HFFc6 (cell line): ENCODE results near the gene TRDN. TPM values are rescaled to one million over a fixed set of nuclear protein-coding genes. Genes with fewer than 3 reads are reported as not detected.

Source experiments
- DNase-seq: peaks from one replicate; pipeline ENCODE4 v3.0.0-alpha.2; 2018
- H3K27ac Mint-ChIP-seq: 2 replicates; pipeline ENCODE4 v1.8.0; 2020; ENCODE audit warnings: mild to moderate bottlenecking, mixed read lengths
- H3K27me3 Mint-ChIP-seq: 2 replicates; pipeline ENCODE4 v1.8.0; 2021; ENCODE audit warnings: mild to moderate bottlenecking, moderate library complexity, mixed read lengths; ENCODE audit not compliant: insufficient read depth
- H3K36me3 Mint-ChIP-seq: 2 replicates; pipeline ENCODE4 v1.8.0; 2021; ENCODE audit warnings: low read depth, mixed read lengths
- H3K4me1 Mint-ChIP-seq: 2 replicates; pipeline ENCODE4 v1.8.0; 2020; ENCODE audit warnings: low read depth, mixed read lengths
- H3K4me3 Mint-ChIP-seq: 2 replicates; pipeline ENCODE4 v1.8.0; 2020; ENCODE audit warnings: mild to moderate bottlenecking, moderate library complexity, mixed read lengths
- H3K9me3 Mint-ChIP-seq: 2 replicates; pipeline ENCODE4 v1.8.0; 2020; ENCODE audit warnings: mild to moderate bottlenecking, mixed read lengths
- total RNA-seq, 6 experiments: library from RNA; stranded (reverse); fragmentation: NEBNext Ultra II Directional; extraction: Animal tissue kit (Norgen Biotek cat#: 25700); gene quantifications; 2 replicates in 1 of 6; 3 replicates in 5 of 6; pipeline ENCODE4 v1.2.3, GENCODE V29; 2021
- TF ChIP-seq, protein P1 (sequence below): fragments of 200-600 bp; sonication (generic); IDR thresholded peaks from 2 replicates; pipeline ENCODE4 v1.5.0; 2021; ENCODE audit warnings: antibody characterized with exemption, mild to moderate bottlenecking

TRDN gene
- total RNA-seq, 6 experiments from 2014 or later, result not detected

DNA sequence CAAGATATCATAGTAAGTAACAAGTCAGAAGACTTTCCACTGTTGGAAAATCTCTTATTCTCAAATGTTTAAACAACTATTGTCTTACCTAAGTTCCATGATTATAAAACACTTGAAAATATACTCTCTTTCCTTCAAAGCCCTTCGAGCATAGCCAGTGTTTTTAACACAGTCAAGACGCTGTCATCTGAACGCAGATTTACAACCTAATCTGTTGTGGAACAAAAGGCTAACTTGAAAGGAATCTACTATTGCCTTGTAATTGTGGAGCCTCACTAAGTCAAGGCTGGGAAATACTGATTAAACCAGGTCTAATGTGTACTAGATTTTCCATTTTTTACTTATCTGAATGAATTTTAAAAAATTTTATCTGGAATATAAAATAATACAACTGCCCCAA, 205.8 kb downstream of the TRDN start:
- no peak for DNase-seq
- H3K36me3 Mint-ChIP-seq, result no peaks in the 10 kb centered on the region
- H3K27ac Mint-ChIP-seq, result no peak overlapping the region
- TF ChIP-seq, protein P1, sequence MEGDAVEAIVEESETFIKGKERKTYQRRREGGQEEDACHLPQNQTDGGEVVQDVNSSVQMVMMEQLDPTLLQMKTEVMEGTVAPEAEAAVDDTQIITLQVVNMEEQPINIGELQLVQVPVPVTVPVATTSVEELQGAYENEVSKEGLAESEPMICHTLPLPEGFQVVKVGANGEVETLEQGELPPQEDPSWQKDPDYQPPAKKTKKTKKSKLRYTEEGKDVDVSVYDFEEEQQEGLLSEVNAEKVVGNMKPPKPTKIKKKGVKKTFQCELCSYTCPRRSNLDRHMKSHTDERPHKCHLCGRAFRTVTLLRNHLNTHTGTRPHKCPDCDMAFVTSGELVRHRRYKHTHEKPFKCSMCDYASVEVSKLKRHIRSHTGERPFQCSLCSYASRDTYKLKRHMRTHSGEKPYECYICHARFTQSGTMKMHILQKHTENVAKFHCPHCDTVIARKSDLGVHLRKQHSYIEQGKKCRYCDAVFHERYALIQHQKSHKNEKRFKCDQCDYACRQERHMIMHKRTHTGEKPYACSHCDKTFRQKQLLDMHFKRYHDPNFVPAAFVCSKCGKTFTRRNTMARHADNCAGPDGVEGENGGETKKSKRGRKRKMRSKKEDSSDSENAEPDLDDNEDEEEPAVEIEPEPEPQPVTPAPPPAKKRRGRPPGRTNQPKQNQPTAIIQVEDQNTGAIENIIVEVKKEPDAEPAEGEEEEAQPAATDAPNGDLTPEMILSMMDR, result no peak
- H3K4me3 Mint-ChIP-seq, result no peak overlapping the region
- no peaks in the 10 kb centered on the region for H3K4me1 Mint-ChIP-seq
- H3K27me3 Mint-ChIP-seq, result no peaks in the 10 kb centered on the region
- peaks cover 5% of the 10 kb centered on the region for H3K9me3 Mint-ChIP-seq

DNA sequence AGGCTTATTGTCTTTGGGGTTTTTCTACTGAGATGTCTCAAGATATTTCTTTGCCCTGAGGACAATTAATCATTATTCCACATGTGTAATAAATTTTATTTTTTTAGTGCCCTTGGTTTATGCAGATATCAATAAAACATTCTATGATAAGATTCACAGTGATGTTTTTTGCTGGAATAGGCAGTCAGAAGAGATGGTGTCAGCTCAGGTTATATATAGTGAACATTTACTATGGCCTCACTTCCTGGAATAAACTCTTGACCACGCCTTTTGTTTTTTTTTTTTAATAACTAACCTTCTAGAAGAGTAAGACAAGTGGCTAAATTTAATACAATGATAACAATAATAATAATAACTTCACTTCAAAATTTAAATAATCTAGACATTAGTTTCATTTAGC, 209.7 kb downstream of the TRDN start:
- Mint-ChIP-seq H3K4me3 (no peak overlapping the region), H3K36me3 (no peaks in the 10 kb centered on the region), H3K27ac (no peak overlapping the region), H3K27me3 (no peaks in the 10 kb centered on the region), H3K9me3 (no peaks in the 10 kb centered on the region; the same call in 1 of the 2 replicates), H3K4me1 (no peaks in the 10 kb centered on the region)
- no peak for DNase-seq
- TF ChIP-seq, protein P1, result no peak

DNA sequence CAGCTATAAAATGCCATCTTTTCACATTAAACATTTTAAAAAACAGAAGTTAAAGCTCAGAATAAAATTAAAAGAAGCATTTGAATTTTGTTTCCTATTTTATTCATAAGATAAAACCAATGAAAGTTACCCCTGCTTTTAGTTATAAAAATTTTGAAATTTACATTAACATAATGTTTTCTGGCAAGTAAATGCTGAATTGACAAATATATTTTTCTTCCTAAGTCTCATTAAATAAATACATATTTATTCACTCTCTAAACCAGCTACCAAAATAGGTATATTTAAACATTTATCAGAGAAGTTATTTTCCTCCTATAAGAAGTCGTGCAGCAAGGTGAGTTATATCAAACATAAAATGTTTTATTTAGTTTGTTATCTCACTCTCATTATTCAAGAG, 213.6 kb downstream of the TRDN start:
- Mint-ChIP-seq H3K4me3 (no peak overlapping the region), H3K27me3 (no peaks in the 10 kb centered on the region), H3K4me1 (no peaks in the 10 kb centered on the region), H3K27ac (no peak overlapping the region), H3K36me3 (no peaks in the 10 kb centered on the region), H3K9me3 (no peaks in the 10 kb centered on the region; the same call in 1 of the 2 replicates)
- no peak for DNase-seq
- TF ChIP-seq, protein P1, result no peak

DNA sequence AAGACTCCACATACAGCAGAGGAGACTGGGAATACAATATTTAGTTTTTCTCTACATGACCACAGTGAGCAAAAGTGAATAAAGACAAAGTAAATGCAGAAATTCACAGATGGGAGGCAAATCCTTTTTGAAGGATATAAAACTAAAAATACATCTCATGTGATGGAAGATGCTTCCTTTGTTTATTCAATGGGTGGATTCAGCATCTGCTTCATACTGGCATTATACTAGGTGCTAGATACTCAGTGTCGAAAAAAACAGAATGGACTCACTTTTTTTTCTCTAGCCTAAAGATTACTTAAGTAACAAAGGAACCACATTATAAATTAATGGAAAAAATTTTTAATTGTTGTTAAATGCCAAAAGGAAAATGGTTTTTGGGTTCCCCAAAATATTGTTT, 216.2 kb downstream of the TRDN start:
- TF ChIP-seq, protein P1, result no peak
- no peaks in the 10 kb centered on the region for H3K9me3 Mint-ChIP-seq

DNA sequence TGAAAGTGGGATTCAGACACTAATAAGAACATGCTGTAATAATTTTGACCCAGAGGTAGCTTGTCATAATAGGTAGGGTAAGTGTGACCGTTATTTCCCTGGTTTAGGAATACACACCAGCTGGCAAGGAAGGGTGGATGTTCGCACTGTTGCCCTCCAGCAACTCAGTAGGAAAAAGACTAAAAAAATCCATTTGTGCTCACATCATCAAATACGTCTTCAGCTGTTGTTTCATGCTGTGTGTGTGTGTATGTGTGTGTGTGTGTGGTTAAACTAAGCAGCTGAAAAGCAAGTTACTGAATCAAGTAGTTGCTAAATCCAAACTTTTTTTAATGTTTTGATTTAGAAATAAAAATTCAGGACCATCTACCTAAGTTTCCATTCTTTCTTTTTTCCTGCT, 218.7 kb downstream of the TRDN start:
- no peaks in the 10 kb centered on the region for H3K36me3 Mint-ChIP-seq
- TF ChIP-seq, protein P1, result no peak
- no peaks in the 10 kb centered on the region for H3K9me3 Mint-ChIP-seq
- no peaks in the 10 kb centered on the region for H3K4me1 Mint-ChIP-seq
- no peak overlapping the region for H3K4me3 Mint-ChIP-seq
- H3K27ac Mint-ChIP-seq, result no peak overlapping the region
- no peak for DNase-seq
- H3K27me3 Mint-ChIP-seq, result no peaks in the 10 kb centered on the region

More for the DNA sequence above, 216.2 kb downstream of the TRDN start:
- Mint-ChIP-seq H3K4me3 (no peak overlapping the region), H3K27ac (no peak overlapping the region), H3K4me1 (no peaks in the 10 kb centered on the region), H3K27me3 (no peaks in the 10 kb centered on the region), H3K36me3 (no peaks in the 10 kb centered on the region)
- no peak for DNase-seq

DNA sequence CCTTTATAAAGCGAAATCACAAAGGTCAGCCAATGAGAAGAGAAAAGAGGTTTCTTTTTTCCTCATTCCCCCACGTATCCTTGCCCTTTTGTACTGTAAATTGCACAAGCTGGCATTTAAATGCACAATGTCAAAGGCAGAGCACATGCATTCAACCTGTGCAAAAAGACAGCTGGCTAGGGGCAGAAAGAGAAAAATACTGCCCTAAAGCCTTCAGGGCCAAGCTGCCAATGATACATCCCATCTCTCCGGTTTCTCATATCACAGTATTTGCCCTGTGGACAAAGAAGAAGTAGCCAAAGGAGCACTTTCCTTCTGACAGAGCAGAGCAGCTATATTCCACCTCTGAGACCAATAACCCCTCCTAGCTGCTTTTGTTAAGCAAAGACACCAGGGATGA, 219.2 kb downstream of the TRDN start:
- no peak overlapping the region for H3K4me3 Mint-ChIP-seq
- H3K27ac Mint-ChIP-seq, result no peak overlapping the region
- no peaks in the 10 kb centered on the region for H3K9me3 Mint-ChIP-seq
- DNase-seq, result no peak
- no peaks in the 10 kb centered on the region for H3K36me3 Mint-ChIP-seq
- no peaks in the 10 kb centered on the region for H3K4me1 Mint-ChIP-seq
- TF ChIP-seq, protein P1, result no peak
- no peaks in the 10 kb centered on the region for H3K27me3 Mint-ChIP-seq
